GM12878 (cell line): Measurements from ENCODE around the gene NKX2-2. TPM values are rescaled to one million over a fixed set of nuclear protein-coding genes. Genes with fewer than 3 reads are reported as not detected.

Source experiments
- ATAC-seq: fragments of 200-7000 bp; cut with Tn5 transposase; 3 replicates; pipeline ENCODE4 v1.9.1; 2020; ENCODE audit warnings: mild to moderate bottlenecking, moderate library complexity
- BruUV-seq: library from RNA; stranded (reverse); fragments of 400-500 nt; replicated peaks from 2 replicates; lab custom pipeline; 2021; lab: Mats Ljungman, UMichigan
- CTCF ChIA-PET: fragments of 300-600 bp; sonication (Branson Sonifier 250); formaldehyde crosslinking; extraction: SDS; loops from one replicate; lab custom pipeline; 2021; ENCODE audit warnings: inconsistent platforms; lab: Yijun Ruan, JAX
- POLR2A ChIA-PET: fragments of 350-600 bp; formaldehyde crosslinking; extraction: SDS; loops from one replicate; lab custom pipeline; 2021; ENCODE audit warnings: inconsistent platforms; lab: Charles Lee
- RAD21 ChIA-PET: fragments of 300-600 bp; sonication (Branson Sonifier 250); formaldehyde crosslinking; loops from one replicate; lab custom pipeline; 2023; ENCODE audit warnings: antibody characterized with exemption; ENCODE audit not compliant: unreplicated experiment; lab: Charles Lee
- SMC1A ChIA-PET: fragments of 300-600 bp; sonication (Branson Sonifier 250); formaldehyde crosslinking; loops from one replicate; lab custom pipeline; 2023; ENCODE audit not compliant: unreplicated experiment, uncharacterized antibody; lab: Charles Lee
- DNase-seq: peaks from one replicate; pipeline ENCODE4 v3.0.0-alpha.2; 2011; ENCODE audit warnings: low read depth, low spot score
- FAIRE-seq: peaks from 3 replicates; lab custom pipeline; 2011; peaks lifted over from hg19 to GRCh38; lab: Jason Lieb, UNC
- H2AFZ ChIP-seq: 2 replicates; pipeline ENCODE4 v1.6.0; 2011; ENCODE audit warnings: low read depth, low read length, control low read depth; ENCODE audit not compliant: control insufficient read depth
- H3K27ac ChIP-seq: 2 replicates; pipeline ENCODE4 v1.5.1; 2011; ENCODE audit warnings: control low read depth; ENCODE audit not compliant: control insufficient read depth, insufficient read depth
- H3K27me3 ChIP-seq, 2 experiments: replicated peaks in 1 of 2; 2 replicates each; pipeline versions ENCODE4 v1.6.0 to v1.6.1; 2011; ENCODE audit warnings: low read length in 1 of 2; ENCODE audit not compliant: control insufficient read depth in 2 of 2, insufficient read depth in 2 of 2
- H3K36me3 ChIP-seq, 2 experiments: 2 replicates each; pipeline ENCODE4 v1.5.1; 2011; ENCODE audit warnings: low read length in 1 of 2; ENCODE audit not compliant: control insufficient read depth in 2 of 2, insufficient read depth in 2 of 2
- H3K4me1 ChIP-seq: 2 replicates; pipeline ENCODE4 v1.6.1; 2011; ENCODE audit warnings: mild to moderate bottlenecking, low read length, moderate library complexity, mixed read lengths; ENCODE audit not compliant: control insufficient read depth, insufficient read depth
- H3K4me2 ChIP-seq: 2 replicates; pipeline ENCODE4 v1.6.0; 2011; ENCODE audit warnings: control low read depth; ENCODE audit not compliant: control insufficient read depth, insufficient read depth
- H3K4me3 ChIP-seq: fragments of 200-600 bp; sonication (generic); 2 replicates; pipeline ENCODE4 v1.5.1; 2016
- H3K79me2 ChIP-seq: 2 replicates; pipeline ENCODE4 v1.6.0; 2011; ENCODE audit warnings: low read length; ENCODE audit not compliant: control insufficient read depth, insufficient read depth
- H3K9ac ChIP-seq: 2 replicates; pipeline ENCODE4 v1.8.0; 2011; ENCODE audit warnings: low read length, control low read depth, mixed read lengths; ENCODE audit not compliant: control insufficient read depth, insufficient read depth
- H3K9me3 ChIP-seq: replicated peaks from 3 replicates; pipeline ENCODE4 v1.5.1; 2011; ENCODE audit warnings: mild to moderate bottlenecking, low read length; ENCODE audit not compliant: control insufficient read depth, insufficient read depth
- H4K20me1 ChIP-seq: 2 replicates; pipeline ENCODE4 v1.6.0; 2011; ENCODE audit not compliant: control insufficient read depth, insufficient read depth
- ATF2 ChIP-seq: IDR thresholded peaks from 2 replicates; pipeline ENCODE4 v1.6.1; 2012; ENCODE audit warnings: low read length, inconsistent platforms
- CHD4 ChIP-seq: fragments of 200-600 bp; sonication (generic); IDR thresholded peaks from 2 replicates; pipeline ENCODE4 v1.6.1; 2016; ENCODE audit warnings: mild to moderate bottlenecking
- E2F4 ChIP-seq: IDR thresholded peaks from 2 replicates; pipeline ENCODE4 v1.6.1; 2012; ENCODE audit warnings: low read depth, low read length, improper control_type of control experiment
- HDAC2 ChIP-seq: fragments of 200-600 bp; sonication (generic); IDR thresholded peaks from 2 replicates; pipeline ENCODE4 v1.6.1; 2017
- HDGF ChIP-seq: fragments of 450-650 bp; IDR thresholded peaks from 2 replicates; pipeline ENCODE4 v1.6.1; 2016; ENCODE audit warnings: antibody characterized with exemption
- IRF5 ChIP-seq: fragments of 450-650 bp; IDR thresholded peaks from 2 replicates; pipeline ENCODE4 v1.6.1; 2017; ENCODE audit warnings: borderline replicate concordance
- KAT2A ChIP-seq: conservative IDR thresholded peaks from 2 replicates; pipeline ENCODE4 v1.6.1; 2011; ENCODE audit warnings: low read depth, low read length; ENCODE audit not compliant: control insufficient read depth
- MTA2 ChIP-seq: fragments of 450-650 bp; IDR thresholded peaks from 2 replicates; pipeline ENCODE4 v1.6.1; 2016; ENCODE audit warnings: low read depth, mild to moderate bottlenecking, moderate library complexity
- MXI1 ChIP-seq: fragments of 150-350 bp; IDR thresholded peaks from 2 replicates; pipeline ENCODE4 v1.6.1; 2011; ENCODE audit warnings: low read depth, mild to moderate bottlenecking, inconsistent platforms, low read length, improper control_type of control experiment
- NFYA ChIP-seq: IDR thresholded peaks from 2 replicates; pipeline ENCODE4 v1.6.1; 2011; ENCODE audit warnings: low read depth, mild to moderate bottlenecking, low read length, improper control_type of control experiment, borderline replicate concordance
- RB1 ChIP-seq: fragments of 450-650 bp; formaldehyde crosslinking; IDR thresholded peaks from 2 replicates; pipeline ENCODE4 v1.6.1; 2017; ENCODE audit warnings: mild to moderate bottlenecking, borderline replicate concordance
- SPI1 ChIP-seq: IDR thresholded peaks from 2 replicates; pipeline ENCODE4 v1.6.1; 2011; ENCODE audit warnings: low read depth, mild to moderate bottlenecking, low read length, moderate library complexity, borderline replicate concordance; ENCODE audit not compliant: insufficient read depth
- SREBF2 ChIP-seq: IDR thresholded peaks from 2 replicates; pipeline ENCODE4 v1.6.1; 2012; ENCODE audit warnings: mild to moderate bottlenecking, low read length
- YY1 ChIP-seq: IDR thresholded peaks from 2 replicates; pipeline ENCODE4 v1.6.1; 2011; ENCODE audit warnings: low read depth, mild to moderate bottlenecking, low read length
- ZNF274 ChIP-seq: IDR thresholded peaks from one replicate; pipeline ENCODE4 v1.8.0; 2011; ENCODE audit not compliant: insufficient read length, insufficient read depth
- WGBS: methylation state at CpG from one replicate; pipeline ENCODE4 v1.1.6; 2016; ENCODE audit warnings: low lambda C conversion rate; ENCODE audit not compliant: insufficient replicate concordance, insufficient coverage; ENCODE audit errors: missing lambda C conversion rate; 5-methylcytosine and 5-hydroxymethylcytosine counted together
- in situ Hi-C: fragments of 300-500 bp; cut with MboI; formaldehyde crosslinking; loops from 9 replicates; pipeline ENCODE4 v1.14.3; 2018; ENCODE audit warnings: mixed read lengths
- intact Hi-C: fragments of 100-400 bp; cut with micrococcal nuclease; formaldehyde crosslinking; loops from one replicate; pipeline ENCODE4 v1.14.2; 2022; ENCODE audit not compliant: unreplicated experiment
- polyA plus RNA-seq, 11 experiments: library from polyadenylated mRNA; depleted of rRNA in 4 of 11; unstranded in 6 of 11; stranded (reverse) in 5 of 11; fragments of >200 nt; fragmentation: Nextera tagmentation in 4 of 11; fragmentation: Illumina TruSeq in 1 of 11; extraction: Ambion mirVana in 4 of 11; extraction: Trizol in 1 of 11; gene quantifications; 1 replicate in 1 of 11; 2 replicates in 10 of 11; pipeline versions ENCODE4 v1.2.1 to v1.2.3, GENCODE V29; 2011 to 2016; ENCODE audit warnings: inconsistent platforms in 2 of 11, missing spikeins in 2 of 11, low read depth in 1 of 11
- total RNA-seq, 4 experiments: library from RNA; depleted of rRNA in 3 of 4; stranded (reverse); fragments of >200 nt in 3 of 4; fragmentation: Illumina TruSeq in 1 of 4; extraction: Trizol in 1 of 4; gene quantifications; 2 replicates each; pipeline versions ENCODE4 v1.2.1 to v1.2.3, GENCODE V29; 2013 to 2021

NKX2-2 gene
- total and polyA plus RNA-seq, 10 of the 15 experiments (the other 5 are each of a cell fraction or from before 2014, with no cell fraction given), result not detected

- no peaks in the 10 kb centered on the region for H4K20me1 ChIP-seq
- no peak overlapping the region for H3K4me2 ChIP-seq
- ChIA-PET SMC1A (interaction anchor here (0.9 kb wide), 1 partner anchor 64 kb away, joined by 3 read pairs; no protein-coding TSS in a partner anchor), RAD21 (interaction anchor here (1.3 kb wide), 1 partner anchor 645 kb away, joined by 3 read pairs; no protein-coding TSS in a partner anchor), POLR2A (no interaction called here), CTCF (interaction anchor here (1.4 to 4.2 kb wide), 3 partner anchors 63 to 273 kb away, joined by 3 to 31 read pairs (median 4); no protein-coding TSS in a partner anchor)
- H3K79me2 ChIP-seq, result no peaks in the 10 kb centered on the region
- DNase-seq (no peak), ATAC-seq (no peak), FAIRE-seq (no peak)
- in situ Hi-C loops (loop anchor here (10.0 kb wide), 1 partner anchor 464 kb away; no protein-coding TSS in a partner anchor), intact Hi-C loops (loop anchor here (10.0 kb wide), 2 partner anchors 114 to 844 kb away; partner anchors contain the start of gene NKX2-4)
- no peaks in the 10 kb centered on the region; the same call in 2 of the 3 replicates for H3K9me3 ChIP-seq
- TF ChIP-seq HDAC2 (no peak), MXI1 (no peak), CHD4 (no peak), ZNF274 (no peak), ATF2 (no peak), SREBF2 (no peak), YY1 (no peak), NFYA (no peak), RB1 (no peak), MTA2 (no peak), HDGF (no peak), E2F4 (no peak), KAT2A (no peak), IRF5 (no peak), SPI1 (no peak)
- no peak overlapping the region for H3K4me3 ChIP-seq
- H2AFZ ChIP-seq, result no peak overlapping the region
- WGBS, result 38% methylated on average over 36 of the region's 47 CpGs
- H3K4me1 ChIP-seq, result peaks cover 5% of the 10 kb centered on the region
- H3K27me3 ChIP-seq, result peaks cover 17 to 40% of the 10 kb centered on the region in 2 experiments
- no peak overlapping the region for H3K9ac ChIP-seq
- no peaks in the 10 kb centered on the region for H3K36me3 ChIP-seq
- no TSS peak for BruUV-seq
- no peak overlapping the region for H3K27ac ChIP-seq
These were observed 5.4 kb downstream of the NKX2-2 start for GRCh38 chr20:21508230-21509078.
